Measurements from ENCODE around the gene SPHK2.
"Not testable (repeated sequence)": the region's sequence is repeated elsewhere in the genome, so short reads cannot be mapped to it uniquely, and the experiment has no call there.

- TF ChIP-seq POLR2A, EP300 (IDR thresholded peaks at IDR 0.05): not testable (repeated sequence)
- TF ChIP-seq, protein P1, sequence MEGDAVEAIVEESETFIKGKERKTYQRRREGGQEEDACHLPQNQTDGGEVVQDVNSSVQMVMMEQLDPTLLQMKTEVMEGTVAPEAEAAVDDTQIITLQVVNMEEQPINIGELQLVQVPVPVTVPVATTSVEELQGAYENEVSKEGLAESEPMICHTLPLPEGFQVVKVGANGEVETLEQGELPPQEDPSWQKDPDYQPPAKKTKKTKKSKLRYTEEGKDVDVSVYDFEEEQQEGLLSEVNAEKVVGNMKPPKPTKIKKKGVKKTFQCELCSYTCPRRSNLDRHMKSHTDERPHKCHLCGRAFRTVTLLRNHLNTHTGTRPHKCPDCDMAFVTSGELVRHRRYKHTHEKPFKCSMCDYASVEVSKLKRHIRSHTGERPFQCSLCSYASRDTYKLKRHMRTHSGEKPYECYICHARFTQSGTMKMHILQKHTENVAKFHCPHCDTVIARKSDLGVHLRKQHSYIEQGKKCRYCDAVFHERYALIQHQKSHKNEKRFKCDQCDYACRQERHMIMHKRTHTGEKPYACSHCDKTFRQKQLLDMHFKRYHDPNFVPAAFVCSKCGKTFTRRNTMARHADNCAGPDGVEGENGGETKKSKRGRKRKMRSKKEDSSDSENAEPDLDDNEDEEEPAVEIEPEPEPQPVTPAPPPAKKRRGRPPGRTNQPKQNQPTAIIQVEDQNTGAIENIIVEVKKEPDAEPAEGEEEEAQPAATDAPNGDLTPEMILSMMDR (IDR thresholded peaks at IDR 0.05) = not testable (repeated sequence)
These were observed 41.4 kb upstream of the SPHK2 start for GRCh38 chr19:48577908-48578307.

Measured in ovary (tissue), 3 donors.